GM19240 (cell line): Measurements from ENCODE around the gene CHCHD3.

Source experiments
- DNase-seq: peaks from one replicate; pipeline ENCODE4 v3.0.0; 2011; ENCODE audit warnings: low spot score; ENCODE audit not compliant: insufficient read length

CHCHD3 gene

DNA sequence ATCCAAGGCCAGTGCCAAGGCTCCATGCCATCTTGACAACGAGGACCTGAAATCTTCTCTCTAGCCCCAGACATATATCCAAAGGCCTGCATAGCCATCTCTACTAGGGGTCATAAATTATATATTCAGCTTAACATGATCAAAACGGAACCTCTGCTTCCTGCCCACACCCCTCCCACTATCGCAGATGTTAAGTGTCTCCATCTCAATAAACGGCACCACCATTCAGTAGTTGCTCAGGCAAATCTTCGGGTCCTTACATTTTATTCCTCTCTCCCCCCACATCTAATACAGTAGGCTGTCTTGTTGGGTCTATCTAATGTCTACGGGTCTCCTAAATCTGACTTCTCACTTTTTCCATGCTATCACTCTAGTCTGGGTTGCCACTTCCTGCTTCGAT is 304.5 kb downstream of the CHCHD3 start:
- no peak for DNase-seq

DNA sequence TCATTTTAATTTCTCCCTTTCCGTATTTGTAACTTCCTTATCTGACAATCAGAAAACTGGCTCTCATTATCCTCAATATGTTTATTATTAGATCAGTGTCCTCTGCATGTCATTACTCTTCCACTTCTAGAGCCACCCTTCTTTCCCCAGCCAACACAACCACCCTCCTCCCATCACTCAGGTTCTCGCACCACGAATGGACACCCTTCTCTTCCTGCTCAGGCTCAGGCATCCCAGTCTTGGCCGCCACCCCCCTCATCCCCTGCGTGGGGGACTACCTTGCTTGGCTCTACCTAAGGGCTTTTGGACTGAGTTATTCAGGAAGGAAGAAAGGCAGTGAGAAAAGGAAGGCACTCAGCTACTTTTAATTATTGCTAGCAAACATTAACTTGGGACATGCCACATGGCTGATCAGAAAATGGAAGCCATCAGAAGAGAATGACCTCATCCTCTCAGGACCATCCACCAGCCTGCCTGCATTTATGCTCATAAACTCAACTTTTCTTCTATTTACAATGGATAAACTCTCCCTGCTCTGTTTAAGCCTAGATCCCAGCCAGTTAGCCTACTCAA is 305.8 kb downstream of the CHCHD3 start:
- DNase-seq: no peak

DNA sequence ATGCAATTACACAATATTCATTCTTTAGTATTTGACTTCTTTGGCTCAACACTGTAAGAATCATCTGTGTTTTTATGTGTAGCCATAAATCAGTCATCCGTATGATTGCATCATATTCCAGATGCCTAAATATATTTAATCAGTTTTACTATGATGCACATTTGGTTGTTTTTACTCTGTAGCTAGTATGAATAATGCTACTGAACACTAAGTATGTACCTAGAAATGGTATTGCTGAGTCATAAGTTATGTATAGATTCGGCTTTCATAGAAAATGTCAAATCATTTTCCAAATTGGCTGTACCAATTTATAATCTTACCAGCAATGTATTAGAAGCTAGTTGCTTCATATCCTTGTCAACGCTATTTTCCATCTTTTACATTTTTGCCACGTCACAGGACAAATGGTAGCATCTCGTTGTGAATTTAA is 308.3 kb downstream of the CHCHD3 start:
- DNase-seq: no peak

DNA sequence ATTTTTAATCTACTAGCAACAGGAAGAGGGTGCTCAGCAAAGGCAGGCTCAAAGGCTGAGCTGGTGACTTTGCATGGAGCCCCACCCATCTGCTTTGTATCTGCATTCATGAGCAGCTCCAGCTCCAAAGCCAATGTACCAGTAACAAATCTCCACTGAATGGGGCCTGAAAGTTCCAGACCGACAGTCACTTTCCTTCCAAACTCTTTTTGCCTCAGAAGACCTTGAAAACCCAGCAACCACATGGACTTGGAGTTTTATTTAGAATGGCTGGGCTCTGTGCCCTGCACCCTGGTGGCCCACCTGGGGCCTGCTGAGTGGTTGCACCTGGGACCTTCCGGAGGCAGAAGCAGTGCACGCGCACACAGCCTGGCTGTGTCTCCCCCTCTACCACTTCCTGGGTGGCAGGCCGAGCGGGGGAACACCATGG is 310.6 kb downstream of the CHCHD3 start:
- DNase-seq: no peak

DNA sequence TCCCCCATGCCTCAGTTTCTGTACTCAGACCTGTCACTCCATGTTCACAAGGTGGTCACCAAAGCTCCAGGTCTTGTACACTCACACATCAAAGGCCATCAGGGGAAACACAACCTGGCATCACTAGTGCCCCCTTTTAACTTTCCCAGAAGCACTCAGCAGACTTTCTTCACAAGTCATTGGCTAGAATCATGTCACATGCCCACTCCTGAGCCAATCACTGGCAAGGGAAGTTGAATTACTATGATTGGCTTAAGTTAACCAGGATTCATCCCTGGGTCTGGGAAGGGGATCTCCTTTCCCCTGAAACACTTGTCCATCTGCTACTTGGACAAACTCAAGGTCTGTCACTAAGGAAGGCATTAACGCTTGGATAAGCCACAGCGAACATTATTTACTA is 311.8 kb downstream of the CHCHD3 start:
- no peak for DNase-seq

DNA sequence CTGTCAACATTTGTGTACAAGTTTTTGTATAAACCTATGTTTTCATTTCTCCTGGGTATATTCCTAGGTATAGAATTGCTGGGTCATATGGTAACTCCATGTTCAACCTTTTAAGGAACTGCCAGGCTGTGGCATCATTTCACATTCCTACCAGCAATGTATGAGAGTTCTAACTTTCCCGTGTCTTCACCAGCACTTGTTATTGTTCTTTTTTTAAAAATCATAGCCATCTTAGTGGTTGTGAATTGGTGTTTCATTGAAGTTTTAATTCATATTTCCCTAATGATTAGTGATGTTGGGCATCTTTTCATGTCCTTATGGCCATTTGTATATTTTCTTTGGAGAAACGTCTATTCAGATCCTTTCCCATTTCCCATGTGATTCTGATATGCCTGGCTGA is 312.6 kb downstream of the CHCHD3 start:
- DNase-seq: no peak

DNA sequence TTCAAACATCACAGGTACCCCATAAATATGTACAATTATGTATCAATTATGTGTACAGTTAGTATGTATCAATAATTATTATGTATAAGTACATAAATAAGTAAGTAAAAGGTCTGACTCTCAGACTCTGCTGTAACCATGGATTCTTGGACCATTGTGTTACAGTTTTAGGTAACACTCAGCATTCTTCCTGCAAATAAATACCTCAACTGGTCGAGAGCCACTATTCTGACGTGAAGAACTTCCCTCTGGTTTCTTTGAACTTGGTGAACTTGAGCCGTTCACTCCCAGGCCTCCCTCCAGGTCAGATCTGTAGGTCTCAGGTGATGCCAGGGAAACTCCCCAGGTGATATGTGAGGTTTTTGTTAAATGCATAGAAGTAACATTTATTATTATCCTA is 313.8 kb downstream of the CHCHD3 start:
- no peak for DNase-seq

DNA sequence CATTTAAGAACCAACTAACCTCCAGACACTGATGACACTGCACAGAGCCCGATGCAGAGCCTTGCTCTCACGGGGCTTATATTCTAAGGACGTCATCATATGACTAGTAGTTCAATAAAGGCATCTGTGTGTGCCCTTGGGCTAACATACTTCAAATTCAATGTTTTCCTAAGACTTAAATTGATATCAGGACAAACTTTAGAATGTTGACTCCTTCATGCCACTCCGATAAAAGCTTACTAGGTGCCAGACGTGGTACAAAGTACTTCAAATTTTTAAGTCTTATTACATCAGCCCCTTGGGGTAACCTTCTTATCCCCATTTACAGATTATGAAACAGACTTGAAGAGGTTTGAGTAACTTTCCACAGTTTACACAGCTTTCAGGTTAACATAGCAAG is 314.5 kb downstream of the CHCHD3 start:
- no peak for DNase-seq

DNA sequence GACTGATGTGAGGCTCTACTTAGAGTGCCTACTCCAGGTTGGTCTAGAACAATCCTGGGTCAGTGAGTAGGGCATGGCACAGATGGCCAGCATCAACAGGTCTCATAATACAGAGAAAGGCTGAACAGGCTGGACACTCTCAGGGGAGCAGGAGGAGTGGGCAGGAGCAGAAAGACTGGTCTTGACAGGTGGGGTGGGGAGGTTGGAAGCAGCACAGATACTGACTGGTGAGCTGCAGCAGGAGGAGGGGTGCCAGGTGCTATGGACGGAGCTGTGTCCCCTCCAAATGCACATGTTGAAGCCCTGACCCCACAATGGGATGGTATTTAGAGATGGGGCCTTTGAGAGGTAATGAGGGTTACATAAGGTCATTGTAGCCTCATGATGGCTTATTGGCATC is 315.2 kb downstream of the CHCHD3 start:
- DNase-seq: no peak

DNA sequence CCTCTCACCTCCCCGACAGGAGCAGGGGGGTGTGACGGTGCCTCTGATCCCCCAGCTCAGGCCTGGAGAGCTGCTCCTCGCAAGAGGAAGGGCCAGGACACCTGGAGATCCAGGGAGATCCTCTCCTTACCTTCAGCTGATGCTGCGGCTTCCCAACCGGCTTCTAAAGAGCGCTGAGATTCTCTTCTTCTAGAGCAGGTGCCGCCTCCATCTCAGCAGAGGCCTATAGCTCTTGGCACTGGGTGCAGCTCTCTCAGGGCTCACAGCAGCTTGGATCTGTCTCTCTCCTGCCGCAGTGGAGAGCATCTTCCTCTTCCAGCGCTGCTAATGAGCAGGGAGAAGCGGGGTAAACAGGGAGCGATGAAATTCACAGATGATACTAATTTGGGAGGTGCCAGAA is 316.0 kb downstream of the CHCHD3 start:
- no peak for DNase-seq

DNA sequence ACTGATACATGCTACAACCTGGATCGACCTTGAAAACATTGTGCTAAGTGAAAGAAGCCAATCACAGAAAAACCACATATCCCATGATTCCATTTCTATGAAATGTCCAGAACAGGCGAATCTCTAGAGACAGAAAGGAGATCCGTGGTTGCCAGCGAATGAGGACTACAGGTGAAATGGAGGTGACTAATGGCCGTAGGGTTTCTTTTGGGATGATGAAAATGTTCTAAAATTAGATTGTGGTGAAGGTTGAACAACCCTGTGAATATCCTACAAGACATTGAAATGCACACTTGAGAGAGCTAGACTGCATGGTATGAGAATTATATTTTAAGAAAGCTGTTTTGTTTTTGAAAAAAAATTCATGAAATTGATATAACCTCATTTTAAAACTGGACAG is 317.1 kb downstream of the CHCHD3 start:
- no peak for DNase-seq

DNA sequence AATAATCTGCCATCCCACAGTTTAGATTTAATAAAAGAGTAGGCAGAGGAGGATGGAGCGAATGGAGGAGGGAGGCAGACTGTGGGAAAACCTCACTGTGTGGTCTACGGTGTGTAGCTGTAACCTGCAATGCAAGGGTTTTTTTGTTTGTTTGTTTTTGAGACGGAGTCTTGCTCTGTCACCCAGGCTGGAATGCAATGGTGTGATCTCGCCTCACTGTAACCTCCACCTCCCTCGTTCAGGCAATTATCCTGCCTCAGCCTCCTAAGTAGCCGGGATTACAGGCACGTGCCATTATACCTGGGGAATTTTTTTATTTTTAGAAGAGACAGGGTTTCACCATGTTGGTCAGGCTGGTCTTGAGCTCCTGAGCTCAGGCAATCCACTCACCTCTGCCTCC is 321.0 kb downstream of the CHCHD3 start:
- DNase-seq: no peak

DNA sequence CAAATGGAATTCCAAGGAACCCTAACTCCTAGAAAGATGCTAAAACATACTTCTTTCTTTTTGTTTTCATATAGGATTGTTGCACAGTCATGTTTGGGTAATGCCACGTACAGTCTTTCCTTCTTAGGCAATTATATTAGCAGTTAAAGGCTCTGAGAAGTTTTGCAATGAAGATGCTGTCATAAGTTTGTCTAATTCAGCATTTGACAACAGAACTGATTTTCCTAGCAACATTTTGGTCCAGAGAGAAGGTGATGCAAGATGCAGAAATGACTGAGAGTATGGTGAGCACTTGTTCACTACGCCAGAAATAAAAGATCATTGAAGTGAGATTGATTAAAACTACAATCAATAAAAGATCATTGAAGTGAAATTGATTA is 321.7 kb downstream of the CHCHD3 start:
- no peak for DNase-seq

DNA sequence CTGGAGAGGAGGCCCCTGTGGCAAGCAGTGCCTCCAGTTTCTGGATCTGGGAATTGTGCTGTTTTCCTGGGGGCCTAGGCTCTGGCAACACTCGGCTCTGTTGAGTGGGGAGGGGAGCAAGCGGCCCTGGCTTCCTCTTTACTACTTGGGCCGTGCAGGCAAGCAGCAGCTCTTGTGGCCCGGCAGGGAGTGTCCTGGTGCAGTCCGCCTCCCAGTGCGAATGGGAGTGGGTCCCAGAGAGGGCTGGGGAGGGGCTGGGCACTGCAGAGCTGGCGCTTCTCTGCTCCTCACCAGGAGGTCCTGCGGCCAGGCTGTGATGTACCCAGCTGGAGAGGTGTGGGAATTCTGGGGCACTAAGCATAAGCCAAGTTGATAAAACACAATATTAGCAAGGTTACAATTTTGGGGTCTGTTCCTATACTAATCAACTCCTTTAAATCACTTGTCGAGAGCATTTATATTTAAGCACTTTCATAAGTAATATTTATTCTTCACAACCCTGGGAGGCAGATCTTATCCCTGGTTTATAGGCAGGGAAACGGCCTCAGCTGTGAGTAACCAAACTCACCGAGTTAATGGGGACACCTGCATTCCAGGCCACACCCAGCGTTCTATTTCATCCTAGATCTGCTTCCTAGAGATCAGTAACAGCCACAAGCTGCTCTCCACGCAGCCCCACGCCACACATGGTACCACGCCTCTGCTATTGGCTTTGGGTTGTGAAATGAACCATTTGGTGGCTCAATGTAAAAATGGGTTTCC is 322.2 kb downstream of the CHCHD3 start:
- DNase-seq: no peak

DNA sequence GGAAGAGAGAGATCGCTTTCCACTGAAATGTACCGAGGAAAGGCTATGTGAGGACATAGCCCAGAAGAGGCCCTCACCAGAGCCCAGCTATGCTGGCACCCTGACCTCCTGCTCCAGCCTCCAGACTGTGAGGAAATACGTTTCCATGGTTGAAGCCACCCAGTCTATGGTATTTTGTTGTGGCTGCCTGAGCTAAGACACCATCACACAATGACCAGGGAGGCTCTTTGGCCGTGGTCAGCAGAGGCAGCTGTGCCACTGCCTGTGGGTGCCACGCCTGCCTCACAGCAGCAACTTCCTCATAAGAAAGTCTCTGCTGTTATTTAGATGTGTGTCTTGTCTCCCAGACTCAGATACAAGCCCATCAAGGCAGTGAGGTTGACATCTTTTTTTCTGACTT is 322.9 kb downstream of the CHCHD3 start:
- DNase-seq: no peak

DNA sequence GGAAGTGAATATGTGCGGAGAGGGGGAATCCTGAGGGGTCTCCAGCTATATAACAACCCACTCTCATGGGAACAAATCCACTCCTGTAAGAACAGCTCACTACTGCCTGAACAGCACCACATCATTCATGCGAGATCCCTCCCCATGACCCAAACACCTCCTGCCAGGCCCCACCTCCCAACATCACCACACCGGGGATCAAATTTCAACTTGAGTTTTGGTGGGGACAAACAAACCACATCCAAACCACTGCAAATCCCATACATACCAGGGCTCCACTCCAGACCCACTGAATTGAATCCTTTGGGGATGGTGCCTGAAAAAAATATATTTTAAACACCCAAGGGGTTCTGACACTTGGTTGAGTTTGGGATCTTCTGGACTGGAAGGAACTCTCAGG is 324.1 kb downstream of the CHCHD3 start:
- DNase-seq: no peak

DNA sequence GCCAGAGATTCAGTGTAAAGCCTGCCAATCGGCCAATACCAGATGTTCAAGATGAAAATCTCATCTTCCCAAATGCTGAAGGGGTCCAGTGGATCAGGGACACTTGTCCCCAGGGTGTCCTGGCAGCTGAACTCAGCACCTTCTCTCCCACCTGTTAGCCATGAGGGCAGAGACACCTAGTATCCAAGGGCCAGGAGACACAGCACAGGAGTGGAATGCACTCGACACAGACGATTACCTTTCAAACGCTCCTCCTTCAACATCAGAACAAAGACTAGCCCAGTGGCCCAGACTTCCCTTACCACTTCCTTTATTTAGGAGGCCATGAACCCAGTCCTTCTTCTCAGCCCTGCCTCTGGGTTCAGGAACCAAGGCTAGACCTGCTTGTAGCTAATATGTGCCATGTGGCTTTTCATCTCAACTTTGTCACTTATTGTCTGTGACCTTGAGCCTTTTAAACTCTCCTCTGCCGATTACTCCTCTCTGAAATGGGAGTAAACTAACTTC is 325.4 kb downstream of the CHCHD3 start:
- no peak for DNase-seq

DNA sequence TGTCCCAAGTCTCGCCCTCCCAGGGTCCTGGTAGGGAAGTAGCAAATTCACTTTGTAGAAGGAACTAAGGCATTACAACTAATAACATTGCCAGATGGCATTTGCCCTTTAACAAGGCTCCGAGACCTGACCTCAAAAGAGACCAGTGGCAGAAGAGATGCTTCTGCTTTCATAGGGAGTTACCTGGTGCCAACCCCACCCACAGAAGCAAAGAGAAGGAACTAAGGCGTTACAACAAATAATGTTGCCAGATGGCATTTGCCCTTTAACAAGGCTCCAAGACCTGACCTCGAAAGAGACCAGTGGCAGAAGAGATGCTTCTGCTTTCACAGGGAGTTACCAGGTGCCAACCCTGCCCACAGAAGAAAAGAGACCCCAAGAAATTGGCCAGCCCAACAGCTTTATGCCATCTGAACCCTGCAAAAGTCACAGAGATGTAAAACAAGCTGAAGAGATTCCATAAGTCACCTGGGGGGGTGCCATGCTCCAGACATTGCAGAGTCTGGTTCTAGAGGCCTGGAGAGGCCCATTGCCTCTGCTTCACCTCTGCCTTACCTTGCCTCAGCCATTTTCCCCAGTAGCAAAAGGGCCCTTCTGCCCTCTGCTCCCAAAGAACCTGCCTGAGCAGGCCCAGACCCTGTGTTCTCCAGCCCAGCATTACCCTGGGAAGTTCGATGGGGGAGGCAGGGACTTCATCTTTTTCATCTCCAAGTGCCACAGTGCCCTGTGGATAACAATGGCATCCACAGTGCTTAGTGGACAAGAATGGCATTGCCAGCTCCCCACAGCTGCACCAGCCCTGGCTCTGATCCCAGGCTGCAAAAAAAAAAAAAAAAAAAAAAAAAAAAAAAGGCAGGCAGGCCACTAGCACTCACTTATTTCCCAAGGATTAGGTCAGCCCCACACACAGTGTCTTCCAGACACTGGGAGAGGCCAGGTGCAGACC is 326.1 kb downstream of the CHCHD3 start:
- DNase-seq: no peak

DNA sequence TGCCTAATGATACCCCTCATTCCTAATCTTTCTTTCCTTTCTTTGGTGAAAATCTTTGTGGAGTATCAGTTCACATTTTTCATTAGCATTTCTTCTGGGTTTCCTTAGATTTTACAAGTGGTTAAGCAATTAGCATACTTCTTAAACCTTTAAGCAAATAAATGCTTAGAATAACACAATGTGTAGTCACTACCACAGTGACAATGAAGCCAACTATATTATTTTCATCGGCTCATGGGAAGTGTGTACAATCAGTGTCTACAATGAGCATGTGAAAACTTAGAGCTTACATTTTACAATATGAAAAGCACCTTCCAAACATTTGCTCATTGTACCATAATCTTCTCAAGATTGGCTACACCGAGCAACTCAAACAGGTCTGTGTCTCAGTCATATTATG is 329.5 kb downstream of the CHCHD3 start:
- no peak for DNase-seq

DNA sequence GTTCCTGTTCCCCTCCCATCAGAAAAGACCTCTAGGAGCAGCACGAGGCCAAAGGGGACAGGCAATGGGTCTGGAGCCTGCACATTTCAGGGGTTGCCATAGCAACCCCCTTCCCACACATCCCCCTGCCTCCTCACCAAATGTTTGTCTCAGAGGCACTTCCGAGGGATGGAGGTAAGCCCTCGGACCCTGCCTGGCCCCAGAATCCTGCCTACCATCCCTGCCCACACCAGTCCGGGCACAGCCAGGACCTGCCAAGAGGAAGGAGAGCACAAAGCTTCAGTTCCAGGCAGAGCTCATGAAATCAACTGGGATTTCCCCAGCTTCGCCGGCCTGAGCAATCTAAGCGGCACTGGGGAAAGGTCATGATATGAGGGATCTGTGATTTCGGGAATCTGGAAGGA is 330.6 kb downstream of the CHCHD3 start:
- no peak for DNase-seq

DNA sequence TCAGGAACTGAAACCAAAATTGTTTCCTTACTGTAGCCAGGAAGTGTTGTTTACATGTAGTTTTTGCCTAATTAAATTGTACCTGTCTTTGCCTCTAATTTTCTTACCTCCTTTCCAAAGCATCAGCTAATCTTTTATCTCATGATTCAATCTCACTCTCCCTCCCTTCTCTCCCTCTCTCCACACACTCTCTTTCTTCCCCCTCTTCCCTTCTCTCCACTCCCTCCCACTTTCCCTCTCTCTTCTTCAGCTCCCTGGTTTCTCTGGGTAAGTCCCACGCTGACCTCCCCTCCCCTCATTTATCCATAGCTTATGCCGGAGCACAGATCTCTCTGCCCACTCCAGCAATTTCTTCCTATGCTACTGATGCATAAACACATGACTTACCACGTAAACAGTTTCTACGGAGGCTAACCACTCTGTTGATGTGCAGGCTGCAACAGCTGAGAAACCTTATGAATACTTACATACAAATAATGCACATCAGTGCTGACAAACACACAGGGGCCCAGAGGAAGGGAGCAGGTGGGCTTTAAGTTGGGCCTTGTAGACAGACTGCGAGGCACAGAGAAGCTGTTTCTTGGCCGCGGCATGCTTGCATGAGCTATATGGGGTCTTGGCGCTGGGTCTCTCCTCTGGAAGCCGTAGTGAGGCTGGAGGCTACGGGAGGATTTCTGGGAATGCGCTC is 331.2 kb downstream of the CHCHD3 start:
- no peak for DNase-seq

DNA sequence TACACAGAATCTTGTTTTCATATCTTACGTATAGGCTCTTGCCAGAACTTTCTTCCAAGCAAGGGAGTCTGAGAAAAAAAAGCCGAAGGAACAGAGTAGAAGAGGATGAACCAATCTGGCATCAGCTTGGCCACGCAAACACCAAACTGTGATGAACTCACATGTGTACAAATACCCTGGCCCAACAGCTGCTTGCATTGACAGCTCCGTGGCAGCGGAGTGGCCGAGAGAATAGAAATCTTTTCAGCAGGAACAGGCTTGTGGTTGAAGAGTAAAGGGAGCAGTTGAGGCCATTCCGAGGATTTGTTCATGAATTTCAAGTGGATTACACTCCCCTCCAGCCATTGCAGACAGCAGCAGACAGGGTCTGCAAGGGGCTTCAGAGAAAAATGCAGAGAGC is 331.8 kb downstream of the CHCHD3 start:
- no peak for DNase-seq
